GM12878 (cell line): ENCODE data around the gene GPR68.

Source experiments
- CBX5 ChIP-seq: sonication (generic); IDR thresholded peaks from 2 replicates; pipeline ENCODE4 v1.6.1; 2016; ENCODE audit warnings: low read depth, moderate library complexity, mild to moderate bottlenecking, inconsistent platforms
- CHD2 ChIP-seq: IDR thresholded peaks from 2 replicates; pipeline ENCODE4 v1.6.1; 2011; ENCODE audit warnings: low read depth, low read length, improper control_type of control experiment, borderline replicate concordance
- CTCF ChIP-seq, 3 experiments: IDR thresholded peaks in 2 of 3; conservative IDR thresholded peaks in 1 of 3; 2 replicates each; pipeline ENCODE4 v1.5.1; 2011; ENCODE audit warnings: low read depth in 3 of 3, low read length in 3 of 3, mild to moderate bottlenecking in 3 of 3, control low read depth in 2 of 3, moderate library complexity in 2 of 3, inconsistent platforms in 1 of 3, mixed read lengths in 1 of 3; ENCODE audit not compliant: control insufficient read depth in 2 of 3, insufficient read depth in 1 of 3; ENCODE audit errors: extremely low read depth in 1 of 3
- E2F4 ChIP-seq: IDR thresholded peaks from 2 replicates; pipeline ENCODE4 v1.6.1; 2012; ENCODE audit warnings: low read depth, low read length, improper control_type of control experiment
- GATAD2B ChIP-seq: fragments of 450-650 bp; conservative IDR thresholded peaks from 2 replicates; pipeline ENCODE4 v1.6.1; 2017; ENCODE audit warnings: low read depth, mild to moderate bottlenecking, moderate library complexity
- HDAC6 ChIP-seq: fragments of 200-600 bp; sonication (generic); IDR thresholded peaks from one replicate; pipeline ENCODE4 v1.8.0; 2017; ENCODE audit warnings: antibody characterized with exemption; ENCODE audit not compliant: unreplicated experiment
- NFYB ChIP-seq: IDR thresholded peaks from 2 replicates; pipeline ENCODE4 v1.6.1; 2011; ENCODE audit warnings: low read depth, mild to moderate bottlenecking, low read length, improper control_type of control experiment, moderate library complexity; ENCODE audit not compliant: insufficient read depth
- NR2C2 ChIP-seq: IDR thresholded peaks from 2 replicates; pipeline ENCODE4 v1.6.1; 2011; ENCODE audit warnings: borderline replicate concordance, low read depth; ENCODE audit not compliant: control insufficient read depth, insufficient read length
- POLR2A ChIP-seq: IDR thresholded peaks from 2 replicates; pipeline ENCODE4 v1.6.1; 2011; ENCODE audit warnings: low read depth, mild to moderate bottlenecking, low read length
- RBBP5 ChIP-seq: fragments of 200-600 bp; sonication (generic); conservative IDR thresholded peaks from 2 replicates; pipeline ENCODE4 v1.6.1; 2016
- ZSCAN29 ChIP-seq: fragments of 450-650 bp; IDR thresholded peaks from 2 replicates; pipeline ENCODE4 v1.6.1; 2017; ENCODE audit warnings: mild to moderate bottlenecking, moderate library complexity

- TF ChIP-seq CBX5 (no peak), CHD2 (no peak), ZSCAN29 (no peak), POLR2A (no peak), RBBP5 (no peak), GATAD2B (no peak), CTCF (IDR thresholded peaks at IDR 0.05 in 2 of 3, conservative IDR thresholded peaks at IDR 0.05 in 1 of 3; ENCODE audit: control insufficient read depth in 2 of 3, extremely low read depth in 1 of 3, insufficient read depth in 1 of 3, low read depth in 3 of 3, low read length in 3 of 3) (no peak), HDAC6 (no peak), NR2C2 (no peak), E2F4 (no peak), NFYB (no peak)
These were observed 57.9 kb downstream of the GPR68 start for GRCh38 chr14:91186515-91187066.
